Adipocyte (in vitro differentiated cells): ENCODE data around the gene CXCL10.
"Not testable (repeated sequence)": the region's sequence is repeated elsewhere in the genome, so short reads cannot be mapped to it uniquely, and the experiment has no call there.

Experiments
- DNase-seq: peaks from one replicate; pipeline ENCODE4 v3.0.0-alpha.2; 2015; ENCODE audit warnings: low read depth
- H3K27me3 ChIP-seq: replicated peaks from 2 replicates; pipeline ENCODE4 v1.7.0; 2013; ENCODE audit warnings: mild to moderate bottlenecking, low read length, moderate library complexity; ENCODE audit not compliant: control insufficient read depth, insufficient read depth
- H3K36me3 ChIP-seq: 2 replicates; pipeline ENCODE4 v1.7.0; 2013; ENCODE audit warnings: low read length, mild to moderate bottlenecking, moderate library complexity; ENCODE audit not compliant: control insufficient read depth, insufficient read depth, severe bottlenecking
- H3K4me1 ChIP-seq: 2 replicates; pipeline ENCODE4 v1.7.0; 2013; ENCODE audit warnings: mild to moderate bottlenecking, low read length, moderate library complexity; ENCODE audit not compliant: control insufficient read depth, insufficient read depth
- H3K4me3 ChIP-seq: 2 replicates; pipeline ENCODE4 v1.7.0; 2013; ENCODE audit warnings: mild to moderate bottlenecking, low read length, moderate library complexity
- H3K9ac ChIP-seq: 2 replicates; pipeline ENCODE4 v1.7.0; 2013; ENCODE audit warnings: mild to moderate bottlenecking, low read length, moderate library complexity
- H3K9me3 ChIP-seq: 2 replicates; pipeline ENCODE4 v1.7.0; 2013; ENCODE audit warnings: mild to moderate bottlenecking, low read length, moderate library complexity; ENCODE audit not compliant: control insufficient read depth

Gene CXCL10

DNA sequence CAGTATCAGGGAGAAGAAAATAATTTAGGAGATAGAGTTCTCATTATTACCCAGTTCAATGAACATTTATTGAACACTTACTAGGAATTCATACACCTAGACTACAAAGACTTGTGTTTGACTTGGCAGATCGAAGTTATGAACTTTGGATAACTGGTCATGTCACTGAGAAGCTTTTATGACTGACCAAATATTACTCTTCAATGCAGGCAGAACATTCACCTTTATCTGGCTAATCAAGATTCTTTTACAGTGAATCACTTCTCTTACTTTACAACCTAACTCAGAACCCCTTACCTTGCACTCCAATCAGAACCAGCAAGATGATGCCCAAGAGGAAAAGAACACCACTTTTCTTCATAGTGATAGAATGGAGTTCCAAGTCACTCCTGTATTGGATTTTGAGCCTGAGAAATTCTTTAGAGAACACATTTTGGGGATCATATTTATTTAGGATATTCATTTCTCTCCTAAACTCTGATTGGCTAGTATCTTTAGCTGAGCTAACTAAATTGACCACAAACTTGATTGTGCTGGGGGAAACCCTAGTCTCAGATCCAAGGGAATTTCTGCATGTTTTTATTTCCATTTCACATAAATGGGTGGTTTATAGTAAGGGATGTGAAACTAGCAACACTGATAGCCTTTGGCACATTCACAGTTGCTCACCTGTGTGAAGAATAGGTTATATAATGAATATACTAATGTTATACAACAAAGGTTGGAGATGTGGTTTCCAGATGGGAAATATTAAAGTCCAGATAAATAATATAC is 16.0 kb downstream of the CXCL10 start, which contains the start of gene CXCL9:
CXCL9 (minus strand) TSS at position 421 of the 774 bp plus-strand sequence; CDS start at position 361, 60 bp downstream.
- DNase-seq: no peak
- H3K4me1 ChIP-seq: peaks cover 10% of the 10 kb centered on the region
- H3K9me3 ChIP-seq: no peaks in the 10 kb centered on the region
- no peak within 1 kb of the TSS for H3K4me3 ChIP-seq
- no peaks in the 10 kb centered on the region for H3K36me3 ChIP-seq
- H3K9ac ChIP-seq: no peak within 1 kb of the TSS
- no peaks in the 10 kb centered on the region for H3K27me3 ChIP-seq

DNA sequence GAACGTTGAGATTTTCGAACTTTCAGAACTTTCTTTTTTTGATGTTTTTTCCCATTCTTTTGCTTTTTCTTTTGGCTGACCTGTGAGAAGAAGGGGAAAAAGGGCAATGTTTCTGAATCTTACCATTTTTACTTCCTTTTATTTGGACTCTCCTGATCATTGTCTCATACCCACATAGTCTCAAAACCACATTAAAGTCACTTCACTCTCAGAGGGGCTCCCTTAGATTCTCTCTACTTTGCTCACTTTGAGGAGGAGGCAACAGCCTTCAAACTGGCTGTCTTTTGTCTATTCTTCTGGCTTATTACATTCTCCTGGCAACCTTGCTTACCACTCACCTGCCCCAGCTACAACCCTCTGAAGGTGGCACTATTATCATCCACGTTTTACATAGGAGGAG is 19.7 kb downstream of the CXCL10 start:
- no peaks in the 10 kb centered on the region for H3K9me3 ChIP-seq
- no peak for DNase-seq
- H3K36me3 ChIP-seq: no peaks in the 10 kb centered on the region
- no peaks in the 10 kb centered on the region for H3K27me3 ChIP-seq
- no peaks in the 10 kb centered on the region for H3K4me1 ChIP-seq
- H3K4me3 ChIP-seq: no peak overlapping the region
- no peak overlapping the region for H3K9ac ChIP-seq

DNA sequence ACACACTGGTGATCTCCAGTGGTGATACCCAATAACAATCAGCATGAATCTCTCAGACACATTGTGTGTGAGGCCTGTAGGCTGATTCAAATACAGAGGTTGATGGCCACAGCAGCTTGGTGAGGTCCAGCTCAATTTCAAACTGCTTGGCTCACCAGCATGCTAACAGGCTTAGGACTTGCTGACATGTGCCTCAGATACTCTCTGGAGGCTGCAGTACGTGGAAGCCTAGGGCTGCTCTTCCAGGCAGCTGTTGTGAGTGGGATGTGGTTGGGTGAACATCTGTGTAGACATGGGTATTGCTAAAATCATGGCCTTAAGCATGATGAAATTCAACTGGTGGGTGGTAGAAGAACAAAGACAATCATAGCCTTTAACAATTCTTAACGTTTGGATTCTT is 20.3 kb downstream of the CXCL10 start:
- no peak for DNase-seq
- Histone ChIP-seq H3K4me3 (no peak overlapping the region), H3K27me3 (no peaks in the 10 kb centered on the region), H3K9me3 (no peaks in the 10 kb centered on the region), H3K9ac (no peak overlapping the region), H3K36me3 (no peaks in the 10 kb centered on the region), H3K4me1 (no peaks in the 10 kb centered on the region)

DNA sequence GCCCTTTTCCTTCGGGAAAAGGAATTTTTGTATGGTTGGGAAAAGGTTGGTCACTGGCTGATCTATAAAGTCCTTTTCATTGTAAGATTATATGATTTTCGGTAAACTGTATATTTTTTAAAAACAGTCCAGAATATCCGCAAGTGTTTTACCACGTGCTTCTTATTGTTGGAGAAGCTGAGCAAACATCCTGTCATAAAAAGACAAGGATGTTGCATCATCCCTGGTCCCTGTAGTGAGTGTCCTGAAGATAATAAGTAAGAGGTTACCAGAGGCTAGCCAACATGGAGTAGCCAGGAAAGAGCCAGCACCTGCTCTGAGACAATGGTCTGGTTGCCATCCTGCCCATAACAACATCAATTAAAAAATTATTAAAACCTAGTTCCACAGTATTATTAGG is 21.1 kb downstream of the CXCL10 start:
- no peak overlapping the region for H3K4me3 ChIP-seq
- no peak for DNase-seq
- H3K9ac ChIP-seq: no peak overlapping the region
- H3K9me3 ChIP-seq: no peaks in the 10 kb centered on the region
- H3K36me3 ChIP-seq: no peaks in the 10 kb centered on the region
- no peaks in the 10 kb centered on the region for H3K4me1 ChIP-seq
- H3K27me3 ChIP-seq: no peaks in the 10 kb centered on the region

DNA sequence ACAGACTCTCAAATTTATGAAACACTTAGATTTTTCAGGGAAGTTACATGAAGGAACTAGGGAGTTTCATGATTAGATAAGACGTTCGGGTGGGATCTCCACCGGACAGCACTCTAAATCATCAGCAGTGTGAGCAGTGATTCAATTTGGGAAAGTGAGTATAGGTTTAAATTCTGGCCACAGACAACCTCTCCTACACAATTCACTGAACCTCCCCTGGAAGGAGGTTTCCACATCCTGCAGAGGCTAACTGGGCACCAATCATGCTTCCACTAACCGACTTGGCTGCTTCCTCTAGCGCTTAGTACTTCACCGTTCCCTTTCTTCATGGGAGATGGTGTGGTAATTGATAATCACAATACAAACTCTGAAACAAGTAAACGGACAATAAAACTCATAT is 21.6 kb downstream of the CXCL10 start:
- Histone ChIP-seq H3K9me3 (no peaks in the 10 kb centered on the region), H3K36me3 (no peaks in the 10 kb centered on the region), H3K9ac (no peak overlapping the region), H3K4me1 (no peaks in the 10 kb centered on the region), H3K4me3 (no peak overlapping the region), H3K27me3 (no peaks in the 10 kb centered on the region)
- DNase-seq: no peak

DNA sequence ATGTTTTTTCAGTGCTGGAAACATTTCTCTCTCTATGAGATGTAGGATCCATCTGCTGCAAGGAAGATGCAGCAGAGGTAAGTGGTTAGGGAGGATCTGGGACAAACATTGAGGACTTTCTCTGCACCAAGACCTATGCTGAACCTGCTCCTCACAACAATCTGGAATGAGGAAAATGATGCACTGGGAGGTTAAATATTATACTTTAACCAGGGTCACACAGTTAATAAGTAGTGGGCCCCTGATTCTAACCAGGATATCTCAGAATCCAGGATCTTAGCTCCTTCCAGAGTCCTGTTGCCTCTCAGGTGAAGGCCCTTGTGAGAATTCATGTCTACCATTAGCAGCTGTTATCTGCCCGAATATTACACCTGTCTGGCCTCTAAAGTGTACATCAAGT is 23.0 kb downstream of the CXCL10 start:
- H3K4me1 ChIP-seq: no peaks in the 10 kb centered on the region
- no peak for DNase-seq
- no peak overlapping the region for H3K9ac ChIP-seq
- H3K27me3 ChIP-seq: no peaks in the 10 kb centered on the region
- no peak overlapping the region for H3K4me3 ChIP-seq
- no peaks in the 10 kb centered on the region for H3K9me3 ChIP-seq
- no peaks in the 10 kb centered on the region for H3K36me3 ChIP-seq

DNA sequence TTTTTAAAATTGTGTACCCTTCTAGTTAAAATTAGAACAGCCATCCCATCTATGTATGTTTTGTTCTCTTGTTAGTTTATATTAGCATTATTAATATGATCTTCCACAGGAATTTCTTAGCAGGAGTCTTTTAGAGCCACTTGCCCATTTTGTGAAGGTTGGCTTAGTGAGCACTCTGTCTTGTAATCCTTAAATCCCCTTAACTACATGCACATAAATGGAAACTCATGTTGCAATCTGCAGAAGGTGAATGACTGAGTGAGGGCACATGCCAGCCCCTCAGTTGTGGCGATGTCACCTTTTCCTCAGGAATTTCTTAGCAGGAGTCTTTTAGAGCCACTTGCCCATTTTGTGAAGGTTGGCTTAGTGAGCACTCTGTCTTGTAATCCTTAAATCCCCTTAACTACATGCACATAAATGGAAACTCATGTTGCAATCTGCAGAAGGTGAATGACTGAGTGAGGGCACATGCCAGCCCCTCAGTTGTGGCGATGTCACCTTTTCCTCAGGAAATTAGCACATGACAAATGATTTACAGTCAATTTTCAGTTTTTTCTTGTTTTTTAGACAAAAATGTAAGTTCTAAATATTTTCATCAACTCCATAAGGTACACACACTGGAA is 24.7 kb downstream of the CXCL10 start:
- H3K9ac ChIP-seq, H3K4me3 ChIP-seq, H3K36me3 ChIP-seq, DNase-seq, H3K9me3 ChIP-seq, H3K4me1 ChIP-seq, H3K27me3 ChIP-seq: not testable (repeated sequence)

DNA sequence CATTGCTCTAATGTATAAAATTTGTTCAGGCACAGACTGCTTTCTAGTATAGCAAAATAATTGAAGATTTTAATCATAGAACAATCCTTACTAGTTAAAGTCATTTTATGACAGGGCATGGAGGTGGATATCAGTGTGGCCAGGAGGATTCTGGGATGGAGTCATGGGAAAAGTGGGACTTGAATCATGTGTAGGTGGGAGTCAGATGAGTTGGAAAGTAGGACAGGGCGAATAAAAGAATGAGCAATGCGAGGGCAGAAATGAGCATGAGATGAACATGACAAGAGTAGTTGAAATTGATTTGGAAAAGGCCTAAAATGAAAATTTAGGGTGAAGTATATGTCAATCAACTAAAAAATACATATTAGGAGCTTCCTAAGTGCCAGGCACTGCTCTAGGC is 25.4 kb downstream of the CXCL10 start:
- Histone ChIP-seq H3K4me3 (no peak overlapping the region), H3K4me1 (no peaks in the 10 kb centered on the region), H3K36me3 (no peaks in the 10 kb centered on the region), H3K9me3 (no peaks in the 10 kb centered on the region), H3K9ac (no peak overlapping the region), H3K27me3 (no peaks in the 10 kb centered on the region)
- DNase-seq: no peak

DNA sequence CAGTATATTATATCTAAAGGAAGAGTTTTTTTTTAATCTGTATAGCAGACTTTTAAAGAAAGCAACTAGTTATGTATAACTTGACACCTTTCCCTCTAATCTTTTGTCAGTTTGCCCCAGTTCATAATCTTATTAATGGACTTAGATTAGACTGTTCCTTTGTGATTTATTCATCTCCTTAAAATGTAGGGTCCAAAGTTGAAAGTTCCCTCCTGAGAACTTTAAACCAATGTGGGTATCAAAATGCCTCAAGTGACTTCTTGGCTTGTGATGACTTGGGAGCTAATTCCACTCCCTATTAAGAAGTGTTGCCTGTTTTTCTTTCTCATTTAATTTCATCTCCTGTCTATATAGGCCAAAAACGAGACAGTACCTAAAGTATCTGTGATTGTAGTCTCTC is 26.2 kb downstream of the CXCL10 start:
- no peak for DNase-seq
- no peaks in the 10 kb centered on the region for H3K36me3 ChIP-seq
- no peaks in the 10 kb centered on the region for H3K4me1 ChIP-seq
- H3K9me3 ChIP-seq: no peaks in the 10 kb centered on the region
- H3K4me3 ChIP-seq: no peak overlapping the region
- no peak overlapping the region for H3K9ac ChIP-seq
- H3K27me3 ChIP-seq: no peaks in the 10 kb centered on the region

DNA sequence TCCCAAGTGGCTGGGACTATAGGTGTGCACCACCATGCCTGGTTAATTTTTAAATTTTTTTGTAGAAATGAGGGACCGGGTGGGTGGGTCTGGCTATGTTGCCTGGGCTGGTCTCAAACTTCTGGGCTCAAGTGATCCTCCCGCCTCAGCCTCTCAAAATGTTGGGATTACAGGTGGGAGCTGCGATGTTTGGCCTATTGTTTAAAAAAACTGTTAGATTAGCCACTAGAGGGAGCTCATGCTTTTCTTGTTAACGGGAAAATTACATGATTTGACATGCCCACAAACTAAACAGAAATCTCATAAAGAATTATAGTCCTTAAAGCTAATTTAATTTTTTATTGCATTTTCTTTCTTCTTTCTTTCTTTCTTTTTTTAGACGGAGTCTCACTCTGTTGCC is 27.6 kb downstream of the CXCL10 start:
- peak; percentile 91 for DNase-seq
- Histone ChIP-seq H3K9me3 (no peaks in the 10 kb centered on the region), H3K36me3 (no peaks in the 10 kb centered on the region), H3K4me1 (no peaks in the 10 kb centered on the region), H3K27me3 (no peaks in the 10 kb centered on the region), H3K9ac (no peak overlapping the region), H3K4me3 (no peak overlapping the region)

DNA sequence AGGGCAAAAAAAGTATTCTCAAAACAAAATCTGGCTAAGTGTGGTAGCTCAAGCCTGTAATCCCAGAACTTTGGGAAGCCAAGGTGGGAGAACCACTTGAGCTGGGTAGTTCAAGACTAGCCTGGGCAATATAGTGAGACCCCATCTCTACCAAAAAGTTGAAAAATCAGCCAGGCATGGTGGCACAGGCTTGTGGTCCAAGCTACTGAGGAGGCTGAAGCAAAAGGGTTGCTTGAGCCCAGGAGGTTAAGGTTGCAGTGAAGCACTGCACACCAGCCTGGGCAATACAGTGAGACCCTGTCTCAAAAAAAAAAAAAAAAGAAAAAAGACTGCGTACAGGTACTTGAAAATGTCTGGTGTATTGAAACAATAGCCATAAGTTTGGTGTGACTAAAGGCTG is 30.8 kb downstream of the CXCL10 start:
- no peaks in the 10 kb centered on the region for H3K36me3 ChIP-seq
- H3K9me3 ChIP-seq: no peaks in the 10 kb centered on the region
- H3K27me3 ChIP-seq: no peaks in the 10 kb centered on the region
- peaks cover 18% of the 10 kb centered on the region for H3K4me1 ChIP-seq
- H3K9ac ChIP-seq: no peak overlapping the region
- DNase-seq: no peak
- no peak overlapping the region for H3K4me3 ChIP-seq
